Fibroblast of skin of left biceps (primary cell): Measurements from ENCODE around the gene EML1.

Source experiments
- DNase-seq, 2 experiments: peaks; one replicate each; pipeline ENCODE4 v3.0.0-alpha.2; 2013; ENCODE audit warnings: low read depth in 2 of 2

The EML1 gene

DNA sequence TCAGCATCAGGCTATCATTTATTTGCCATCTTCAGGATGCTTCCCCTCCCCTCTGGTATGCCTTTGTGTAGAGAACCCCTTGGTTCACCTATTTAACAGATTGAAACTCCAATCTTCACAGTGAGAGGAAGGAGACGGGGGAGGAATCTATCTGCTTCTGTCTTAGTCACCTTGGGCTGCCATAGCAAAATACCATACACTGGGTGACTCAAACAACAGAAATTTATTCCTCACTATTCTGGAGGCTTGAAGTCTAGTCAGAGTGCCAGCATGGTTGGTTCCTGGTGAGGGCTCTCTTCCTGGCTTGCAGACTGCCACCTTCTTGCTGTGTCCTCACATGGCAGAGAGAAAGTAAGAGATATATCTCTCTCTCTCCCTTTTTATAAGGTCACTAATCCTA lies 13.5 kb upstream of the EML1 start:
- DNase-seq: no peak

DNA sequence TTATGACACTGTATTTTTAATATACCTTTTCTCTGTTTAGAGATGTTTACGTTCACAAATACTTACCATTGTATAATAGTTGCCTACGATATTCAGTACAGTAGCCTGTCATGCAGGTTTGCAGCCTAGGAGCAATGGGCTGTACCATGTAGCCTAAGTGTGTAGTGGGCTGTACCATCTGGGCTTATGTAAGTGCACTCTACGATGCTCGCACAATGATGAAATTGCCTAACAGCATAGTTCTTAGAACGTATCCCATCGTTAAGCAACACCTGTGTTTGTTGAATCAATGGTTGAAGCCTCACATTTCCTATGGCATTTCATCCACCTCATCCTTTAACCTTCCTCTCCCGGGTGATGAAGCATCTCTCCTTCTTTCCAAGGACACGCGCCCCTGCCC lies 12.5 kb upstream of the EML1 start:
- DNase-seq: no peak

DNA sequence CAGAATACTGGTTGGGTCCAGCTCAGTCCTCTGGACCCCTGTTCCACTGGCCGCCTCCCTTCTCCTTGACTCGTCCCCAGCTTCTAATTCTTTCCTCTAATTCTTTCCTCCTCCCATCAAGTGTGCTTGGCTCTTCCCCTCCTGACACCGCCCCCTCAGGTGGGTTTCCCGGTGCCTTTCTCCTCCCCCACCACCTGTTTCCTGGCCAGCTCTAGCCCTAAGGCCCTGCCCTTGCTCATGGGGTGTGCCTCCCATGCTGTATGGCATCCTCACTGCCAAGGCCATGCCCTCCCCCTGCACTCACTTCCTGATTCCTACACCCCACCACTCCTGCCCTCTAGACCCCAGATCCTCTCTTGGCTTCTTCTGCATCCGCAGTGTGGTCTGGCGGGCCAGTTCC lies 12.1 kb upstream of the EML1 start:
- no peak for DNase-seq

- no peak for DNase-seq
Observed at GRCh38 chr14:99781853-99782610, 11.2 kb upstream of the EML1 start.

DNA sequence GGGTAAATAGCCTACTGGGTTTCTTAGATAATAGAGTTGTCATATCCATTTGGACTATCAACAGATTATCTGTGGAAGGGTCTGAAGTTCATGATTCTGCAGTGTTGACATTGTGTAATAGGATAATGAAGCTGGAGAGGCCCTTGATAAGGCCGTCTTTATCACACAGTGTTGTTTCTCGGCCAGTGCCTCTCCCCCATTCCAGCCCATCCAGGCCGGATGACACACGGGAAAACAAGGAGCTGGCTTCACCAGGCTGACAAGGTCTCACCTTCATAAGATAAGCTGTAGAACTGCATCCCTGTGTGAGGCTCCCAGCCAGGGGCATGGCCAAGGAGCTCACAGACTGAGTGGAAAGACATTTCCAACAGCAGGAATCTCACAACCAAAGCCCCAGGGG lies 8.7 kb upstream of the EML1 start:
- no peak for DNase-seq

GRCh38 chr14:99785426-99785825 lies 7.8 kb upstream of the EML1 start:
- DNase-seq: no peak

DNA sequence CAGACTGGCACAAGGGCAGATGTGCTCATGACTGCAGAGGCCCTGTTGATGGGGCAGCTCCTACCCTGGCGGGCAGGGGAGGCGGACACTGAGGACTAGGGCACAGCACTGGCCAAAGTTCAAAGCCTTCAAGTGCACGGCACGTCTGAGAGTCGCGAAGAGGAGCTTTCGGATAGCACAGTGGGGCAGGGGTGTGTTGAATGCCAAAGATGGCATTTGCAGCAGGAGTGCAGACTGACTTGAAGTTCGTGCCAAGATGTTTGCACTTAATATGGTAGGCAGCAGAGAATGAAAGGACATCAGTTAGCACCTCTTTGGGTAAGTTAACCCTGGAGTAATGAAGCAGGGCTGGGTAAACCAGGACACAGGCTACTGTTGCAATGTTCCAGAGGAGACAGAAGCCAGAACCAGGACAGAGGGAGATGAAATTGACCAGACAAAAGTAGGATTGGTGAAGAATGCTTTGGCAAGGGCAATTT lies 6.7 kb upstream of the EML1 start:
- no peak for DNase-seq

DNA sequence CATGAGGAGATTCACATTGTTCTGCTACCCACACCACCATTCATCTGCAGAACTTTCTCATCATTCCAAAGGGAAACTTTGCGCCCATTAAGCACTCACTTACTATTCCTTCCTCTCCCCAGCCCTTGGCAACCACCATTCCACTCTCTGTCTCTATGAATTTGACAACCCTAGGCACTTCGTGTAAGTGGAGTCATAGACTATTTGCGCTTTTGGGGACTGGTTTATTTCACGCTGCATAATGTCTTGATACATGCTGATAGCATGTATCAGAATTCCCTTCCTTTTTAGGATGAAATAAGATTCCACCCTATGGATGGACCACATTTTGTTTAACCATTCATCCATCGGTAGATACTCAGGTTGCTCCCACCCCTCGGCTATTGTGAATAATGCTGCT lies 4.5 kb upstream of the EML1 start:
- DNase-seq: no peak

GRCh38 chr14:99789581-99789980 lies 3.6 kb upstream of the EML1 start:
- DNase-seq: no peak

GRCh38 chr14:99790201-99790977 lies 2.8 kb upstream of the EML1 start:
- DNase-seq: no peak

GRCh38 chr14:99790978-99791376 lies 2.2 kb upstream of the EML1 start:
- no peak for DNase-seq

DNA sequence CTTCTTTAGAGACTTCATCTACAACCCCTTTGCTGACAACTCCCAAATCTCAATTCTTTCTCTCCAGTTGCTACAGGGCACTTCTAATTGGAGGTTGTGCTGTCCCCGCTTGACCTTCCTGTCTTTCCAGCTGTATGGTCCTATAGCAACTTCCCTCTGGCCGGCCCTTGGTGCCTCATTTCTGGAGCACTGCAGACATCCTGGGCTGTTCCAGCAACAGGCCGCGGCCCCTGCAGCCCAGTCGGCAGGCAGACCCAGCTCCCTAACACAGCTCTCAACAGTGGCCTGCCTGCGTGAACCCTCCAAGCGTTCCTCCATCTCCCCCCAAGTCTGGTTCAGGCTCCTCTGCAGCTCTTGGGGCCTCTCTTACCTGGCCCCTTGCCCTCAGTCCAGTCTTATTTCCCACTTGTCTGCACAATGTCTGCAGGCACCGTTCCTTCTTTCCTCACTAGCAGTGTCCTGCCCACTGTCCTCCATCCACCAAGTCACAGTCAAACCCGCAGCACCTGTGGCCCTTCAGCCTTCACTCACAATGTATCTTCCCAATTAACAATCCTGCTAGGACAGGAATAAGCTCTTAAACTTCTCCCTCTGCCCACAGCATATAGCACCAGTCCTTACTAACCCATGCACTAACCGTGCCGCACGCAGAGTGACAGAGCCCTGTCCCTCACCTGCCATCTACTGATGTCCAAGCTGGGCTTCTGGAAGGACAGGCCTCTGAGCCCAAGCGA lies 1.6 kb upstream of the EML1 start:
- DNase-seq: no peak

DNA sequence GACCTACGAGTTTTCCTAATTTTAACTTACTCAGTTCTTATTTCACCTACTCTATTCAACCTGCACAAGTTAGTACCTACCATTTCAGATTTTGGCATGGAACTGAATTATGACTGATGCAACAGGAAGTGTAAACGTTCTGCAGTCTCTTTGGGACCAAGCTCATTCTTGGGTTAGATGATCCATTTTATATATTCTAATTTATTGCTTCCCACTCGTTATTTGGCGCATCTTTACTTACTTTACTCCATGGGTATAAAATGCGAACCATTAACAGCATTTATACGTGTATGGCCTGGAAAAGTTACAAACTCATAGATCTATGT lies 1.0 kb upstream of the EML1 start:
- no peak for DNase-seq

GRCh38 chr14:99792551-99793212 lies 531 bp upstream of the EML1 start:
- DNase-seq: no peak

GRCh38 chr14:99794151-99794780 lies 1.1 kb downstream of the EML1 start:
- no peak for DNase-seq

DNA sequence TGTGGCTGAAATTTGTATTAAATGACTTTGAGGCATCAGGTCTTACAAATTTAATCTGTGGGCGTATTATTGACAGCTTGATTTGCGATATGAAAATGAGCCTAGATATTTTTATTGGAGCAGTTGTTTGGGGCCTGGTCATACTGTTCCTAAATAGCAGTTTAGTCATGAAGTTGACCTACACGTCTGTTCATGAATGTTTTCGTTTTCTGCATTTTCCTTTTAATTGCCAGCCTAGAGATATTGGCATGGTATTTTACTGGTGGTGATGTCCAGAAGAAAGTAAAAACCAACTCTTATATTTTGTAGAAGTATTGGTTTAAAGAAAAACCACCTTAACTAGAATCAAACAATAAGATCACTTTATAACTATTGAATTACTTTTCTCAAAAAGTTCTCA lies 1.8 kb downstream of the EML1 start:
- no peak for DNase-seq

DNA sequence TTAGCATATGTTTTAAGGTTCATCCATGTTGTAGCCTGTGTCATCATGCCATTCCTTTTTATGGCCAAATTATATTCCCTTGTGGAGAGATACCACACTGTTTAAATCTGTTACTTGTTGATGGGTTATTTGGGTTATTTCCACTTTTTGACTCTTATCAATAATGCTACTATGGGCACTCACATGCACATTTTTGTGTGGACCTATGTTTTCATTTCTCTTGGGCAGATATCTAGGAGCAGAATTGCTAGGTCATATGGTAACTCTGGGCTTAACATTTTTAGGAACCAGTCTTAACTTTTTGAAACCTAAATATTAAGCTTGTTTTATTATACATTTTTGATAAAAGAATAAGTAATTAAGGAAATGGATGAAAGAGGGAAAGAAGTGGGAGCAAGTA lies 4.0 kb downstream of the EML1 start:
- DNase-seq: no peak

- no peak for DNase-seq
Observed at GRCh38 chr14:99800781-99801180, 7.6 kb downstream of the EML1 start.

DNA sequence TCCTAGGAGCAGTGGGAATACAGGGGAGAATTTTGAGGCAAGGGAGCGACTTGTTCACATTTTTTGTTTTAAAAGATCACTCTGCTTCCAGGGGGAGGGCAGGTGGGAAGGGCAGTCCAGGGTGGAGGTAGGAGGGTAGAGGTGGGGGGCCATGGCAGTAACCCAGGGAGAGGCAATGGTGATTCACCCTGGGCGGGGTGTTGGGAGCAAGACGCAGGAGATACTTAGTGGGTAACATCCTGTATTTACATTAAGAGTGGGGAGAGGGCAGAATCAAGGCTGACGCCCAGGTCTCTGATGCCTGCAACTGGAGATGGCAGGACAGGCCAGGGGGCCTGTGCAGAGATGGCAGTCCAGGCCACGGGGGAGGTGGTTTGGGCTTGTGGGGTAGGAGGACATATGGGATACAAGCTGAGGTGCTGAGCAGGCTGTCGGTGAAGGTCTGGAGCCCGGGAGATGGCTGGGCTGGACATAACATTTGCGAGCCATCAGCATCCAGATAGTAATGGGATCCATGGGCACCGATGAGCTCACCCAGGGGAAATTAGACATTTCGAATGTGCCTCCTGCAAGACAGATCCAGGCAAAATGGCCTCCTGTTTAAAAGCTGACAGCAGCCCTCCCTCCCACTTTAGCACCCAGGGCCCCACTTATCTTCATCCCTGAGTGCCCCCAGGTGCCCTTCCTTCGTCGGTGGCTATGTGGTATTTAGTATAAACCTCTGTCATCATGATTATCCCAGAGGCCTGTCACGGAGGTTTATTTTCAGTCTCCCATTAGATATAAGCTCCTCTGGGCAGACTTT lies 9.3 kb downstream of the EML1 start:
- DNase-seq: no peak

- no peak for DNase-seq
Observed at GRCh38 chr14:99803106-99803775, 10.0 kb downstream of the EML1 start.
